CD14-positive monocyte (primary cell): ENCODE measurements around the gene GNB2. TPM values are rescaled to one million over a fixed set of nuclear protein-coding genes. Genes with fewer than 3 reads are reported as not detected.
A peak's percentile ranks its signal among the peaks of the same experiment; 100 is the strongest.

Source experiments
- DNase-seq, 3 donors: peaks; one replicate each; pipeline ENCODE4 v3.0.0-alpha.2; 2011 to 2022
- H2AFZ ChIP-seq: 2 replicates; pipeline ENCODE4 v1.6.0; 2012; ENCODE audit warnings: mild to moderate bottlenecking, low read depth, low read length, inconsistent platforms; ENCODE audit not compliant: insufficient read depth, poor library complexity, severe bottlenecking
- H3K27ac ChIP-seq, 2 donors: 1 replicate in 1 of 2; 2 replicates in 1 of 2; pipeline ENCODE4 v1.5.1; 2012 to 2013; ENCODE audit warnings: low read length in 2 of 2, control low read depth in 1 of 2, inconsistent platforms in 1 of 2, low read depth in 1 of 2, mild to moderate bottlenecking in 1 of 2
- H3K27me3 ChIP-seq, 2 donors: one replicate each; pipeline versions ENCODE4 v1.6.0 to v1.6.1; 2011 to 2013; ENCODE audit warnings: low read length in 2 of 2; ENCODE audit not compliant: control insufficient read depth in 2 of 2, insufficient read depth in 2 of 2
- H3K36me3 ChIP-seq, 2 donors: replicated peaks in 1 of 2; 1 replicate in 1 of 2; 2 replicates in 1 of 2; pipeline versions ENCODE4 v1.5.1 to v1.6.1; 2012 to 2013; ENCODE audit warnings: low read length in 2 of 2, control low read depth in 1 of 2, inconsistent platforms in 1 of 2, mild to moderate bottlenecking in 1 of 2; ENCODE audit not compliant: insufficient read depth in 2 of 2, control insufficient read depth in 1 of 2
- H3K4me1 ChIP-seq, 2 donors: 1 replicate in 1 of 2; 2 replicates in 1 of 2; pipeline versions ENCODE4 v1.5.1 to v1.6.1; 2012 to 2013; ENCODE audit warnings: low read length in 2 of 2, control low read depth in 1 of 2, inconsistent platforms in 1 of 2, mild to moderate bottlenecking in 1 of 2, moderate library complexity in 1 of 2; ENCODE audit not compliant: insufficient read depth in 2 of 2, control insufficient read depth in 1 of 2
- H3K4me2 ChIP-seq: replicated peaks from 2 replicates; pipeline ENCODE3; 2012; ENCODE audit warnings: low read length, moderate library complexity, mild to moderate bottlenecking; ENCODE audit not compliant: poor library complexity, severe bottlenecking; ENCODE audit errors: extremely low read depth
- H3K4me3 ChIP-seq, 3 experiments: fragments of 200-600 bp in 1 of 3; sonication (generic) in 1 of 3; replicated peaks in 1 of 3; 1 replicate in 2 of 3; 2 replicates in 1 of 3; pipeline ENCODE4 v1.5.1; 2011 to 2013; ENCODE audit warnings: low read length in 3 of 3, mild to moderate bottlenecking in 3 of 3, control low read depth in 2 of 3, low read depth in 2 of 3, inconsistent platforms in 1 of 3, moderate library complexity in 1 of 3
- H3K79me2 ChIP-seq: 2 replicates; pipeline ENCODE4 v1.6.0; 2012; ENCODE audit warnings: mild to moderate bottlenecking, control low read depth, inconsistent platforms, low read length, moderate library complexity; ENCODE audit not compliant: insufficient read depth
- H3K9ac ChIP-seq: 2 replicates; pipeline ENCODE4 v1.6.0; 2017; ENCODE audit warnings: low read length, mild to moderate bottlenecking; ENCODE audit not compliant: insufficient read depth, poor library complexity, severe bottlenecking
- H3K9me3 ChIP-seq, 2 donors: replicated peaks in 1 of 2; 1 replicate in 1 of 2; 2 replicates in 1 of 2; pipeline versions ENCODE4 v1.5.1 to v1.6.1; 2012 to 2013; ENCODE audit warnings: low read length in 2 of 2, control low read depth in 1 of 2; ENCODE audit not compliant: control insufficient read depth in 1 of 2, insufficient read depth in 1 of 2
- H4K20me1 ChIP-seq: 2 replicates; pipeline ENCODE4 v1.6.0; 2012; ENCODE audit warnings: mild to moderate bottlenecking, low read length, control low read depth, moderate library complexity; ENCODE audit not compliant: insufficient read depth
- H3K27ac Mint-ChIP-seq, 7 donors: one replicate each; pipeline ENCODE4 v1.8.0; 2020; ENCODE audit warnings: mild to moderate bottlenecking in 7 of 7, mixed read lengths in 7 of 7, moderate library complexity in 6 of 7, inconsistent platforms in 2 of 7
- H3K27me3 Mint-ChIP-seq, 3 donors: one replicate each; pipeline ENCODE4 v1.8.0; 2021 to 2022; ENCODE audit warnings: low read depth in 3 of 3, mild to moderate bottlenecking in 3 of 3, mixed read lengths in 3 of 3, moderate library complexity in 3 of 3, inconsistent platforms in 1 of 3
- H3K36me3 Mint-ChIP-seq, 2 donors: one replicate each; pipeline ENCODE4 v1.8.0; 2020; ENCODE audit warnings: mixed read lengths in 2 of 2, inconsistent platforms in 1 of 2, mild to moderate bottlenecking in 1 of 2
- H3K4me1 Mint-ChIP-seq: one replicate; pipeline ENCODE4 v1.8.0; 2020; ENCODE audit warnings: mild to moderate bottlenecking, mixed read lengths
- H3K4me3 Mint-ChIP-seq, 2 donors: one replicate each; pipeline ENCODE4 v1.8.0; 2020; ENCODE audit warnings: mild to moderate bottlenecking in 2 of 2, mixed read lengths in 2 of 2, moderate library complexity in 1 of 2
- H3K9me3 Mint-ChIP-seq, 7 donors: one replicate each; pipeline ENCODE4 v1.8.0; 2020 to 2022; ENCODE audit warnings: mixed read lengths in 7 of 7, mild to moderate bottlenecking in 6 of 7, moderate library complexity in 6 of 7, inconsistent platforms in 2 of 7
- CTCF ChIP-seq: fragments of 200-600 bp; IDR thresholded peaks from one replicate; pipeline ENCODE4 v1.8.0; 2022; ENCODE audit warnings: antibody characterized with exemption, mild to moderate bottlenecking
- WGBS: methylation state at CpG from one replicate; pipeline ENCODE4 v1.1.5; 2013; ENCODE audit warnings: missing lambda C conversion rate; ENCODE audit not compliant: insufficient coverage; 5-methylcytosine and 5-hydroxymethylcytosine counted together
- intact Hi-C, 2 donors: fragments of 100-400 bp; cut with micrococcal nuclease; formaldehyde crosslinking; loops; one replicate each; pipeline versions ENCODE4 v1.15.0 to v1.15.1; 2023
- polyA plus RNA-seq, 3 donors: library from polyadenylated mRNA; depleted of rRNA in 1 of 3; unstranded in 2 of 3; stranded (reverse) in 1 of 3; fragments of 300-500 nt in 2 of 3; fragments of >200 nt in 1 of 3; fragmentation: Illumina TruSeq in 2 of 3; gene quantifications; 1 replicate in 2 of 3; 2 replicates in 1 of 3; pipeline ENCODE4 v1.2.3, GENCODE V29; 2012 to 2021

GNB2 gene
- polyA plus RNA-seq, 3 donors = 90.0 to 436 (median 94.6) TPM

DNA sequence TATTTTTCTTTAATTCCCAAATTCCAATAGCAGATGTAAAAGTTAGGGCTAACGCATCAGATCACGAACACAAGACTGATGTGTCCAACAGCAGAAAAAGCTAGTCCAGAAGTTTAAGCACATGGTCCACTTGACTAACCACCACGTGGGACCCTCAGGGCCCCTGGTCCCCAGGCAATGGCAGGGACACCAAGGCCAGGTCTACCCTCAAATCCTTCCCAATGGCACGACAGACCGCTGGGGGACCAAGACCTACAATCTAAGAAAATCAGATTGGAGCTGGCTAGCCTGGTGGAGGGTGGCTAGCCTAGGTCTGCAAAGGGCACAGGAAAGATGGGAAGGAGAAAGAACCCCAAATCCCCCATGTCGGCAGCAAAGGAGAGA is 19.0 kb downstream of the GNB2 start:
- H3K4me2 ChIP-seq = peak overlapping the region; percentile 89
- TF ChIP-seq CTCF = no peak
- Mint-ChIP-seq H3K9me3 (no peaks in the 10 kb centered on the region), H3K4me1 (peaks cover 23% of the 10 kb centered on the region), H3K36me3 (peaks cover 16 to 22% of the 10 kb centered on the region in 2 donors), H3K4me3 (peak overlapping the region; percentile 94 to 98), H3K27me3 (peaks cover 15 to 23% (median 18%) of the 10 kb centered on the region in 3 donors), H3K27ac (peak overlapping the region in 1 of 7 donors; percentile 78)
- H3K9me3 ChIP-seq = no peaks in the 10 kb centered on the region
- no peak overlapping the region for H3K9ac ChIP-seq
- H3K27me3 ChIP-seq = peaks cover 0 to 20% of the 10 kb centered on the region in 2 donors
- no peak overlapping the region for H2AFZ ChIP-seq
- peaks cover 61% of the 10 kb centered on the region for H3K79me2 ChIP-seq
- H3K4me3 ChIP-seq = peak overlapping the region in 2 of 3 experiments; percentile 62 to 79
- WGBS = 78% methylated on average over 3 of the region's 6 CpGs
- H3K36me3 ChIP-seq = peaks cover 13 to 26% of the 10 kb centered on the region in 2 donors
- intact Hi-C loops = no loop called here
- no peak for DNase-seq
- peaks cover 60% of the 10 kb centered on the region for H4K20me1 ChIP-seq
- H3K4me1 ChIP-seq = peaks cover 28 to 35% of the 10 kb centered on the region in 2 donors
- no peak overlapping the region for H3K27ac ChIP-seq

DNA sequence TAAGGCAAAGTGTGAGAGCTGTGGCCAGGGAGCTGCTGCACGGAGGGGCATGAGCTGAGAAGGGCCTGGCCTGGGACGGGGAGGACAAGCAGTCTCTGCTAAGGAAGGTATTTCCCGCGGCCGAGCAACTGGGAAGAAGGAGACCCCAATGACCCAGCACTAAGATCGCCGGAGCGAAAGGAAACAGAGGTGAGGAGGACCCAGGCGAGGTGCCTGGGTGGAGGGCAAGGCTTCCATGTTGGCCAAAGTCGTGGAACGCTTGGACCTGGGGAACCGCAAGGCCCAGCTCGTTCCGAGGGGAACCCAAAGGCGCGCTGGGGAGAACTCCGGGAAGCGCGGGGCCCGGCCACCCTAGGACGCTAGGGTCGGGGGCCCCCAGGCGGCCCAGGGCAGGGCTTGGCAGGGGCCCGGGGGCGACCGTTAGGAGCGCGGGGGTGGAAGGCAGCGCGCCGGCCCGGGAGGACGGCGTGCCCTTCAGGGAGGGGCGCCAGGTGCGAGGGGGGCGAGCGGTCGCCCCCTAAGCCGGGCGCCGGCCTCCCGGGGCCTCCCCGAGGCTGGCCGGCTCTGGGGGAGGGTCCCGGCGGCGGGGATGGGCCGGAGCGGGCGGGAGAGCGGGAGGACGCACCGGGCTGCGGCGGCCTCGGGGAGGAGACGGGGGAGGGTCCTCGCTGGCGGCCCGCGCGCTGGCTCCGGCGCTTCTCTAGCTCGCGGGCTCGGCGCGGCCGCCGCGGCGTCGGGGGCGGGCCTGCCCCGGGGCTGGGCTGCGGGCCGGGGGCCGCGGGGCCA is 20.0 kb downstream of the GNB2 start:
- Histone ChIP-seq H3K4me2 (peak overlapping the region; percentile 89), H3K36me3 (peaks cover 9 to 17% of the 10 kb centered on the region in 2 donors), H4K20me1 (peaks cover 50% of the 10 kb centered on the region), H3K27ac (peak overlapping the region in 1 of 2 donors; percentile 49), H3K4me1 (peaks cover 28 to 35% of the 10 kb centered on the region in 2 donors), H3K9ac (peak overlapping the region; percentile 81), H3K27me3 (peaks cover 0 to 20% of the 10 kb centered on the region in 2 donors), H3K4me3 (peak overlapping the region; percentile 62 to 88 (median 79)), H3K9me3 (no peaks in the 10 kb centered on the region), H2AFZ (peak overlapping the region; percentile 68), H3K79me2 (peaks cover 53% of the 10 kb centered on the region)
- Mint-ChIP-seq H3K9me3 (no peaks in the 10 kb centered on the region), H3K4me1 (peaks cover 23% of the 10 kb centered on the region), H3K27ac (peak overlapping the region; percentile 46 to 89 (median 80)), H3K36me3 (peaks cover 9 to 13% of the 10 kb centered on the region in 2 donors), H3K4me3 (peak overlapping the region; percentile 94 to 98), H3K27me3 (peaks cover 20 to 30% (median 21%) of the 10 kb centered on the region in 3 donors)
- intact Hi-C loops = no loop called here
- no peak for TF ChIP-seq CTCF
- DNase-seq = peak in 1 of 3 donors; percentile 13
- under 1% methylated on average over 81 of the region's 81 CpGs for WGBS
